IPS-NIHi7 (cell line): ENCODE data around the gene JUND.
"Not testable (repeated sequence)": the region's sequence is repeated elsewhere in the genome, so short reads cannot be mapped to it uniquely, and the experiment has no call there.

ENCODE experiments used
- DNase-seq: peaks from one replicate; pipeline ENCODE4 v3.0.0; 2012; ENCODE audit warnings: mixed read lengths; ENCODE audit errors: extremely low spot score

Gene JUND

GRCh38 chr19:18281082-18282020 lies at the start of gene JUND:
JUND (minus strand) TSS chr19:18281622; CDS start chr19:18281484, 138 bp downstream.
- peak; percentile 91 for DNase-seq

DNA sequence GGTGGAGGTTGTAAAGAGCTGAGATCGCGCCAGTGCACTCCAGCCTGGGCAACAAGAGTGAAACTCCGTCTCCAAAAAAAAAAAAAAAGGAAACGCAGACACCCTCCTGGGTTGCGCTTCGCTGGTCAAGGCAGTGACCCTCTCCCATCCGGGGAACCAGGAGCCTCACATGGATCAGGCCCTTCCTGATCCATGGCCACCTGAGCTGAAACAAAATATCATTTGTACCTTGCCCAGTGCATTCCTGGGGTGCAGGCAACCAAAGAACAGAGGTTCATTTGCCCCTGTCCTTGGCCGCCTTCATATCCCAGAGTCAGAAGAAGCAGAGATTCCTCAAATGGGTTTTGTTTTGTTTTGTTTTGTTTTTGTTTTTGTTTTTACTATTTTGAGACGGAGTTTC lies 49.4 kb upstream of the JUND start:
- no peak for DNase-seq

- no peak for DNase-seq
Measured at GRCh38 chr19:18329035-18329376, 47.6 kb upstream of the JUND start.

- DNase-seq = peak; percentile 99
Measured at GRCh38 chr19:18328340-18329034, 47.1 kb upstream of the JUND start.

DNA sequence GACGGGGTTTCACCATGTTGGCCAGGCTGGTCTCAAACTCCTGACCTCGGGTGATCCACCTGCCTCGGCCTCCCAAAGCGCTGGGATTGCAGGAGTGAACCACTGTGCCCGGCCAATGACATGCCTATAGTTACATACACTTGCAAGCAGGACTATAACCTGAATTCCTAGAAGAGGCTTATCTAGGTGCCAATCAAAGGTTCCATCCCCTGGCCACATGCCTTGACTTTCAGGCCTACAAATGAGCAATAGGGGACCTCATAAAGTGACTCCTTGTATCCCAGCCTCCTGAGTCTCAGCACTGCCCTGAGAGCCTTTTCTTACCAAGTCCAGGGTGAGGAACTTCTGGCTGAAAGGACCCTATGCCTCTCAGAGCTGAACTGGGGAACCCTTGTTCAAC lies 45.4 kb upstream of the JUND start:
- DNase-seq = no peak

- not testable (repeated sequence) for DNase-seq
Measured at GRCh38 chr19:18324373-18324731, 42.9 kb upstream of the JUND start.

GRCh38 chr19:18322759-18323460 lies 41.5 kb upstream of the JUND start, which contains the start of gene LSM4:
LSM4 (minus strand) TSS chr19:18323076; CDS start chr19:18323020, 56 bp downstream.
- DNase-seq = peak; percentile 99

GRCh38 chr19:18322318-18322758 lies 40.9 kb upstream of the JUND start:
- peak; percentile 65 for DNase-seq

GRCh38 chr19:18321734-18322102 lies 40.3 kb upstream of the JUND start:
- DNase-seq = no peak

- no peak for DNase-seq
Measured at GRCh38 chr19:18320865-18321733, 39.7 kb upstream of the JUND start.

GRCh38 chr19:18319591-18320135 lies 38.2 kb upstream of the JUND start:
- DNase-seq = no peak

DNA sequence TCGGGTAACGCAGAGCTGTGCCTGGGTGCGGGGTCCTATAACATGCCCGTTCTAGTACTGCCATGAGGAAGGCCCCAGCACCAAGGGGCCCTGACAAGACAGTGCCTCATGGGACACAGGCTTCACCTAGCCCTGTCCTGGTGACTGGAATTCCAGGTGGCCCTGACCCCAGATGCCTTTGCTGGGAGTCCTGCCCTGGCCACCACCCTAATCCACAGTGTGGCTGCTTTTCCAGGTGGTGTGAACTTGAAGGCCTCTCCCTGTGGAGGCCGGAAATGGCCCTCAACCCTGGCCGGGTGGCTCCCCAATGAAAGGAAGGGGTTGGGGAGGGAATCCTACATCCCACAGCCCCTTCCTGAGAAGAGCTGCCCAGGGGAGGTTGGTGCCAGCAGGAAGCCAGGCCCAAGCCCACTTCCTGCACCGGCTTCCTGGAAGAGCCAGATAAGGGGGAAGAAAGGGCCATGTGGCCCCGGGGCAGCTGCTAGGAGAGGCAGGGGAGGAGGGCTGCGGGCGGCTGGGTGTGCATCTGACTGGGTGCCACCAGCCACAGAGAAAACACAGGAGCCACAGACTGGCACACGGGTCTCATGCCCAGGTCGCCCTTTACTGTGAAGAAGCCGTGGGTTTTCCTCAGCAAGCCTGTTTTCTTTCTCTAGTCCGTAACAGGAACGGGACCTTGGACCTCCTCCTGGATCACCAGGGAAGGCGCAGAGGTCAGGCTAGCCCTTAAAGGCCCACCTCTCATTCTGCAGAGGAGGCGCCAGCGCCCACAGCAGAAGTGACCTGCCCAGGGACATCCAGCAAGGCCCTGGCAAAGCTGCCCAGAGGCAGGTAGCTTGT lies 36.8 kb upstream of the JUND start:
- no peak for DNase-seq

GRCh38 chr19:18313398-18313797 lies 32.0 kb upstream of the JUND start:
- no peak for DNase-seq

GRCh38 chr19:18312092-18312534 lies 30.7 kb upstream of the JUND start:
- no peak for DNase-seq

DNA sequence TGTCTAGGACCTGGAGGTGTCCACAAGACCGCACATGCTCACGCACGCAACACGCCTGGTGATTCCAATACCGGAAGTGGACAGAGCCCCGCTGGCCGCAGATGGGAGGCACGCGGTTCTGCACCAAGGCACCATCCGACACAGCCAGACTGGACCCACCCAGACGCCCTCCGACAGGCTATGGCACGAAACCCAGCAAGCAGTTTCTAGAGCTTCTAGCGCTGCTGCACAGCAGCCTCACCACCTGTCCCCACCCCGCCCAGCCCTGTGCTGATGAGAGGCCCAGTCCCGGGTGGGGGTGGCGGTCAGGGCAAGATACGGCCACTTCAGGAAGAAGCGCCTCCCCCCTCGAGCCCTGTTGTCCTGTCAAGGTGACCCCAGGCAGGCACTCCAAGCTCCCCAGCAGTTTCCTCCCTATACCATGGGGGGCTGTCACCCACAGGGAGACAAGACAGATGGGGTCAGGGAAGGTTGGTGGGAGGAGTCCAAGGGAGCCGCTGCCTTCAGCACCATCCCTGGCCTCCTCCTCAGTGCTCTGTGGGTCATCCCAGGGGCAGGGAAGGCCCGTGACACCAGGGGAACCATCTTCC lies 30.2 kb upstream of the JUND start:
- no peak for DNase-seq

- DNase-seq = no peak
Measured at GRCh38 chr19:18310966-18311365, 29.5 kb upstream of the JUND start.

- DNase-seq = no peak
Measured at GRCh38 chr19:18310118-18310909, 28.9 kb upstream of the JUND start.

DNA sequence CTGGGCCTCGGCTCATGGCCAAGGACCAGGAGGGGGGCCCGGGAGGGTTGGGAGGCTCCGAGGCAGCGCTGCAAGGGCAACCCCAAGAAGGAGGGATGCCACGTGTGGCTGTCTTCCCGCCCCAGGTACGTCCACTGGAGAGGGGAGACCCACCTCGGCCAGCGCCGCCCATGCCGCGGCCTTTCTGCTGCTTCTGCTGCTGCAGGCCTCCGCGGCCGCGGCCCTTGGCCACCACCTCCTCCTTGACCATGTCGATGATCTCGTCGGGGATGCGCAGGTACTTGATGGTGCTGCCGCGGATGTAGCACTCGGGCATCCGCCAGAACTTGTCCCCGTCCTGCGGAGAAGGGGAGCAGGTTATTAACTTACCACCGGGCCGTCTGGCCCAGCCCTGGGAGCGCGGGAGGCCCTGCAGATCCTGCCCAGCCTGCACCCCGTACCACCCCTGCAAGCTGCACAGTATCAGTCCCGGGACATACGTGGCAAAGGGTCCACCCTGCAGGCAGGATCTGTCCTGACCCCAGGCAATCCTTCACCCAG lies 28.2 kb upstream of the JUND start:
- DNase-seq = no peak

GRCh38 chr19:18308948-18309325 lies 27.5 kb upstream of the JUND start:
- no peak for DNase-seq
